Activated CD4-positive, CD25-positive, alpha-beta regulatory T cell (primary cell): Measurements from ENCODE around the gene ATP2B3.

Source experiments
- DNase-seq, 4 experiments: peaks; one replicate each; lab custom pipeline; 2025; lab: John Stamatoyannopoulos, UW

The ATP2B3 gene

GRCh38 chrX:153517423-153517822 lies at the start of gene ATP2B3:
ATP2B3 (plus strand) TSS chrX:153517642; CDS start chrX:153536248, 18,606 bp downstream.
- no peak for DNase-seq

GRCh38 chrX:153468008-153468580 lies 49.3 kb upstream of the ATP2B3 start:
- no peak for DNase-seq

DNA sequence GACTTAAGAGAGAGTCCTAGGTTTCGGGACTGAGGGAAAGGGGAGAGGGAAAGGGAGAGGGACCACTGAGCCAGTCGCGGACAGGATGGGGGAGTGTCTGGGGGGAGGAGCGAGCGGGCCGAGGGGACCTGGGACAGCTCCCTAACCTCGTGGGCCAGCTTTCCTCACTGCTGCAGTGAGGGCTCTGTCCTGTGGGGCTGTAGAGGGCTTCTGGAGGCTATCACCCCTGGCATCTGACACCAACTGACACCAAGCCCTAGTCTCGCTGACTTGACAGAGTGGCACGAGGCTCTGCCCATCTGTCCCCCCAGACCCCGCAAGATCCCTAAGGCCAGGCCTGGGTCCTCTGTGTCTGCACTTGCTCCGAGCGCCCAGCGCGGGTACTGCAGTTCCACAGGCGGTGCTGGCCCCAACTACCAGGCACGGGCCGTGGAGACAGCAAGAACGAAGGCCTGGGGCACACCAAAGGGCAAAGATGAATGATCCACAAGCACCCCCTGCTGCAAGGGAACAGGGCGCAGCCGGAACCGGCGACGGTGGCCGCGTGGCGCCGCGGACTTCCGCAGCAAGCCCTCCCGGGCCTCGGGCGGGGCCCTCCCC lies 47.5 kb upstream of the ATP2B3 start:
- peak; percentile 13 to 54 (median 43) for DNase-seq

DNA sequence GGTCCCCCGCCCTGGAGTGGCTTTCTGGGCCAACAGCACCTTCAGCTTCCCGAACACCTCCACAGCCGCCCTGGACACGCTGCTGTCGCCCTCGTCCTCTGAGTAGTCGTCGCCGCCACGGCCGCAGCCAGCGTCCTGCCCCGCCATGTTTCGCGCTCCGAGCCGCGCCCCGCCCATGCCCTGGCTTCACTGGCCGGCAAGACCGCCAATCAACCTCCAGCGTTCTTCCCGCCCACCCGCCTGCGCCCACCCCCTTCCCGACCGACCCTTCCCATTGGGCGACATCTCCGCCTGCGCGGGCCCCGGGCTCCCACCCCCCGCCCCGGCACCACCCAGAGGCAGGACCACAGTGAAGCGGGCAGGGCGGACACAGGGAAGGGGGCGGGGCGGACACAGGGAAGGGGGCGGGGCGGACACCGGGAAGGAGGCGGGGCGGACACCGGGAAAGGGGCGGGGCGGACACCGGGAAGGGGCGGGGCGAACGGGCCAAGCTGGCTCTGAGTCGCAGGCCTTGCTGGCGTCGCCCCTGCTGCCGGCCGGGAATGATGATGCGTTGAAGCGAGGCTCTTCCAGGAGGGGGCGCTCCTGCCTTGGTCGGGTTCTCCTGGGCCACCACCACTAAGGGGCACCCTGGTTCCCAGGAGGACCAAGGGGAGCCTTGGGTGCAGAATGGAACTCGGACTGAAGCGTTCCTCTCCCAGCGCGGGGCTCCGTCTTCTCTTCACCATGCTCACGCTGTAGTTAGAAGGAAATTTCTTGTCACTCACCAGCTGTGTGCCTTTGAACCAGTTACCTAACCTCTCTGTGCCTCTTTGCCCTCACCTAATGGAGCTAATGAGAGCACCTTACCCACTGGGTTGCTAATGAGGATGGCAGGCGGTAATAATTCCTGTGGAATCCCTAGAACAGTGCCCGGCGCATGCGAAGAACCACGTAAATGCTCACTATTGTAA lies 46.8 kb upstream of the ATP2B3 start, which contains the start of gene HAUS7:
TSS of gene HAUS7 (minus strand) at position 166 of the 953 bp plus-strand sequence. CDS start at position 147, 19 bp downstream.
- DNase-seq: peak; percentile 82 to 95 (median 86)

GRCh38 chrX:153471663-153472280 lies 45.7 kb upstream of the ATP2B3 start:
- DNase-seq: no peak

DNA sequence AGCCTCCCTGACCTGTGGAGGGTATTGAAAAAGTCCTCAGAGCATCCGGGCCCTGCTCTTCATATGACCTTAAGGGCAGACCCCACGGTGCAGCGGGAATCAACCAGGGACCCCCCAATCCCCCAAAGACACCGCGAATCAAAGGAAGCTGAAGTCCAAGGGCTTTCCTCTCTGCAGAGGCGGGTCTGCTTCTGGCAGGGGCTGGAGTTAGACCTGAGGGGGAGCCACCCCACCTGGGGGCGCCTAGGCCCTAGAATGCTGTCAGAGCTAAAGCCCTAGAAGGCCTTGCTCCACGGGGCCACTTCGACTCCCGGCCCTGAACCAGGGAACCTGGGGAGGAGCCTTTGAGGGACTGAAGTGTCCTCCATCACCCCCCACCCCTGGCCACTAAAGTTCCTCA lies 44.3 kb upstream of the ATP2B3 start:
- no peak for DNase-seq

DNA sequence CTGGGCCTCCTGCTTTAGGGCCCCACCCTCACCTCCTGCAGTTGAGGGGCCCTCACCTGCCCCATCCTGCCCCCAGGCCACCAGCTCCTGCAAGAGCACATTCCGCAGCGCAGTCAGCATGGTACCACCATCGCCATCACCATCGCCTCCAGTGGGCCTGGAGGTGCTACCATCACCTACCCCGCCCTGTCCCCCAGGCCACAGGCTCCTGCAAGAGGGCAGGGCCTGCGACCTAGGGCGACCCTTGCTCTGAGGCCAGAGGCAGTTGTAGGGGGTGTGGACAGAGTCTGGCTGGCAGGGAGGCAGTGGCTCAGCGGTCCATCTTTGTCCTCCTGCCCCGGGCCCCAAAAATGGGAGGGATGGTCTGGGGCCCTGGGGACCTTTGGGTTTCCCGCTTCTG lies 43.2 kb upstream of the ATP2B3 start:
- no peak for DNase-seq

DNA sequence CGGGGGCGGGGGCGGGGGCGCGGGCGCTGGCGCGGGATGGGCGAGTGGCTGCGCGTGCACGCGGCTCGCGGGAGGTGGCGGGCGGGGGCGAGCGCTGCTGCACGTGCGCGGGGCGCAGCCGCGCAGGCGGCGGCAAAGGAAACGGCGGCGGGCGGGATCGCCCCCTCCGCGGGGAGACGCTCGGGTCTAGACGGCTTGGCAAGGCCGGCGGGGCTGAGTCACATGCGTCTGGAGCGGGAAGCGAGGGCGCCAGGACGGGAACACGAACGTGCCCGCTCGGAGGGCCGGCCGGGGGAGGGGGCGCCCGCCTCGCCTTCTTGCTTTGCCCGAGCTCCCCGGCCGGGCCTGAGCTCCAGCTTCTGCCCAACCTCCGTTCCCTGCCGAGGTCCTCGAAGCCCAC lies 42.7 kb upstream of the ATP2B3 start:
- DNase-seq: peak in 2 of 4 experiments; percentile 22 to 29

DNA sequence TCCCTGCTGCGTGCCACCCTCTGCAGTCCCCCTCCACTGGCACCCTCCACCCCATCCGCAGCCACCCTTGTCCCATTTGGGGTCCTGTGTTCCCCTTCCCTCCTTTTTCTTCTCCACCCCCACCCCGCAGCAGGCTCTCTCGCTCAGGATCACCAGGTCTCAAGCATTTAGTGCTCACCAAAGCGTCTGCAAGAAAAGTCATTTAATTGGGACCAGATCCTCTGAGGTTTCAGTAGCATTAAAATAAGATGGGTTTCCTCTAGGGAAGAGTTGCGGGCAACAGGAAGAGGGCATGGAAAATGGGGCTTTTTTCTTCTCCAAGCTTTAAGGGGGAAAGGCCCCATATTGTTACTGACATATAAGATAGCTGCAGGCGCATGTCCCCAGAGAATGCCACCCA lies 42.2 kb upstream of the ATP2B3 start:
- no peak for DNase-seq

DNA sequence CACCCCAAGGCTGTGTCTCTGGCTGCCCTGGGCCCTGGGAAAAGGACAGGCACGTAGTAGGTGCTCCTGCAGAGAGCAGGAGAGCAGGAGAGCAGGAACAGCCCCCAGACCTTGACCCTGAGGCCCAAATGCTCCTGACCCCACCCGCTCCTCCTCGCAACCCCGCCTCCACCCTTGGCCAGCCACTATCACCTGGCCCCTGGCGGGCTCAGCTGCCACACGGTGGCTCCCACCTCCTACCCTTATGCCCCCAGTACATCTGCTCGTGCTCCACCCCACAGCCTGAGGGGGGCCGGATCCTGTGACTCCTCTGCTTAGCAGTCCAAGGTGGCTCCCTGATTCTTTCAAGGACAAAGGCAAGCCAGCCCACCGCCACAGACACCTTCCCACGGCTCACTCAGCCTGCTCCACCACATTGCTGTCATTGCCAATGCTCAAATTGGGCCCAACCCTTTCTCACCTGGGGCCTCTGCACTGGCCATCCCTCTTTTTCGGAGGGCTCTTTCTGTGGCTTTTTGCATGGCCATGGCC lies 41.6 kb upstream of the ATP2B3 start:
- DNase-seq: no peak

DNA sequence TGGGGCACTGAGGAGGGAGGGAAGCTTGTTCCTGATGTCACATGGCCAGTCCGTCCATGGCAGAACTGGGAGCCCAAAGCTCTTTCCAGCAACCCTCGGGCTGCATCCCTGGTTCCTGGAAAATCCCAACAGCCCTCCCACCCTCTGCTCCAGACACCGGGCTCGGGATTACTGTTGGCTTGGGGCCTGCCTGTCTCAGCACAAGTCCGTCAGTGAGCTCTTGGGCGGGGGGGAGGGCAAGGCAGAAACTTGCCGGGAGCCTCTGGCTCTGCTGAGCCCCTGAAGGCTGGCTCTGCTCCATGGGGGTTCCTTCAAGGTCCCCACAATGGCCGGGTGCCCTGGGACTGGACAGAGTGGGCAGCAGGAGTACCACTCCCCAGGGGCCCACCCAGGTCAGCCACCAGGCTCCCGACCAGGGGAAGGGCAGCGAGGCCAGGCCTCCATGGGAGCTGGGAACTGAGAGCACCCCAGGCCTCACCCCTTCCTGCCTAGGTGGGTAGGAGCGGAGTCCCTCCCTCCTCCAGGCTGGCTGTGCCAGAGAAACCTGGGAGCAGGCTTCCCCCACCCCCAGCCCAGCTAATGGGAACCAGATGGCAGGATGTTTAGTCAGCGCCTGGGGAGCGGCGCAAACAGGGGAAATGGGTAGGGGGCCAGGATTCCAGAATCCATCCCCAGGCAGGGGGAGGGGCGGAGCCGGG lies 40.6 kb upstream of the ATP2B3 start:
- no peak for DNase-seq

- no peak for DNase-seq
Measured at GRCh38 chrX:153477364-153477857, 40.0 kb upstream of the ATP2B3 start.

GRCh38 chrX:153477901-153478300 lies 39.5 kb upstream of the ATP2B3 start:
- no peak for DNase-seq

- no peak for DNase-seq
Measured at GRCh38 chrX:153478746-153479145, 38.7 kb upstream of the ATP2B3 start.

DNA sequence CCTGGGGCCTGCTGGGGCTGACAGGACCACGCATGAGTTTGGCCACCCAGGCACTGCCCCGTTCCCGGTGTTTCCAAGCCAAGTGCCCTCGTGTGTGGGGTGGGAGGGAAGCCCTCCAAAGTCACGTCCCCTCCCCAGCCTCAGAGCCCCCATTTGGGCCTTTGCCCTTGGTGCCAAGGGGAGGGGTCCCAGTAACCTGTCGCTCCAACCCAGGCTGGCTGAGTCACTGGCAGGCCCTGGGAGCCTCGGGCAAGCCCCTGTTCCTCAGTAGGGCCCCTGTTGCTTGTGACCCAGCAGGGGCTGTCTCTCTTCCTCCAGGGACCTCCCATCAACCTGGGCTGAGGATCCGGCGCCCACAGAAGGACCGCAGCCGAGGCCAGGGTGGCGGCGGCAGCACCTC lies 36.4 kb upstream of the ATP2B3 start:
- no peak for DNase-seq

GRCh38 chrX:153482376-153483015 lies 34.9 kb upstream of the ATP2B3 start:
- no peak for DNase-seq

DNA sequence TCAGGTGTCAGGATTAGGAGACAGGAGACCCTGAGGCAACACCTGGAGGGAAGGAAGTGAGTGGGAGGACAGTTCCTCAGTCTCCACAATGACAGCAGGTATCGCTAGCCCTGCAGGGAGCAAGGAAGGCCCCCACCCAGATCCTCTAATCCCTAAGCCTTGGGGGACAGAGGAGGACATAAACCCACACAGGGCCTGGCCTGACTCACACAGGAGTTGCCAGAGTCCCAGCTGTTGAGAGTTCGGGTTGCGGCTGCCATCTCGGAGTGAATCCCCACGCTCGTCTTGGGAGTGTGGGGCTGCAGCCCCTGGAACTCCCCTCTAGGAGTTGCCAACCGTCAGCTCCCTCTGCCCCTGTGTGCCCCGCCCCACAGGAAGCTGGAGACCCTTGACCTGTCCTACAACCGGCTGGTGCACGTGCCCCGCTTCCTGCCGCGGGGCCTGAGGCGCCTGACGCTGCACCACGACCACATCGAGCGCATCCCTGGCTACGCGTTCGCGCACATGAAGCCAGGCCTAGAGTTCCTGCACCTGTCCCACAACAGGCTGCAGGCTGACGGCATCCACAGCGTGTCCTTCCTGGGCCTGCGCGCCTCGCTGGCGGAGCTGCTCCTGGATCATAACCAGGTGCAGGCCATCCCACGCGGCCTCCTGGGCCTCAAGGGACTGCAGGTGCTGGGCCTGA lies 31.9 kb upstream of the ATP2B3 start:
- no peak for DNase-seq

GRCh38 chrX:153486171-153486570 lies 31.3 kb upstream of the ATP2B3 start:
- no peak for DNase-seq

DNA sequence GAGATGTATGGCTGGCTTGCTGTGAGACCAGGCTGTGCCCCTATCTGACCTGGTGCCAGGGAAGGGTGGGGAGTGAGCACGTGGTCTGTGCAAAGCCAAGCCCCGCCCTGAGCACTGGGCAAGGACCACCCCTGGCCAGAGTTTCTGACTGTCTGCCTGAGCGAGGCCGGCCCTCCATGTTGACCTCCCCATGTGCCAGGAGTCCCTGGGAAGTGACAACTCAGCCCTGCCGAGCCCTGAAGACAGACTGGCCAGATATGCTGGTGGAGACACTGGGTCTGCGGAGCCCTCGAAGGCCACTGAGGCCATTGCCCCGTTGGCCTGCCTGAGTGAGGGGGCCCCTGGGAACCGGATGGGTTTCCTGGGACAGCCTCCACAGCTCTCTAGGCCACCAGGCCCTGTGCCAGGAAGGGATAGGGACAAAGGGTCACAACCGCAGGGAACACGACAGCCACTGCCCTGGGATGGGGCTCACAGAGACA lies 29.8 kb upstream of the ATP2B3 start:
- DNase-seq: no peak
